Activated T-helper 17 cell treated with anti-CD3 and anti-CD28 coated beads, Interleukin-2, amount 50 U/mL, for 72 hours (primary cell): ENCODE data around the gene TYR. TPM values are rescaled to one million over a fixed set of nuclear protein-coding genes. Genes with fewer than 3 reads are reported as not detected.
"Not testable (repeated sequence)": the region's sequence is repeated elsewhere in the genome, so short reads cannot be mapped to it uniquely, and the experiment has no call there.

Experiments used
- ATAC-seq: fragments of 150-1000 bp; cut with Tn5 transposase; replicated peaks from 2 replicates; pipeline ENCODE4 v1.10.0; 2021; ENCODE audit warnings: mild to moderate bottlenecking, moderate library complexity
- H3K27ac Mint-ChIP-seq: one replicate; pipeline ENCODE4 v1.8.0; 2022; ENCODE audit warnings: mixed read lengths
- H3K27me3 Mint-ChIP-seq: one replicate; pipeline ENCODE4 v1.8.0; 2022; ENCODE audit warnings: mixed read lengths
- H3K36me3 Mint-ChIP-seq: one replicate; pipeline ENCODE4 v1.8.0; 2022; ENCODE audit warnings: low read depth, mild to moderate bottlenecking, mixed read lengths
- H3K4me1 Mint-ChIP-seq: one replicate; pipeline ENCODE4 v1.8.0; 2022; ENCODE audit warnings: mixed read lengths
- H3K4me3 Mint-ChIP-seq: one replicate; pipeline ENCODE4 v1.8.0; 2022; ENCODE audit warnings: mild to moderate bottlenecking, mixed read lengths
- H3K9me3 Mint-ChIP-seq: one replicate; pipeline ENCODE4 v1.8.0; 2022; ENCODE audit warnings: mixed read lengths
- total RNA-seq, 2 donors: library from RNA; stranded (reverse); gene quantifications; one replicate each; pipeline ENCODE4 v1.2.3, GENCODE V29; 2022

TYR gene
- total RNA-seq, 2 donors from 2014 or later, result not detected

GRCh38 chr11:89205378-89205777 lies 27.7 kb downstream of the TYR start:
- Mint-ChIP-seq H3K27me3 (no peaks in the 10 kb centered on the region), H3K4me1 (no peaks in the 10 kb centered on the region), H3K4me3 (no peak overlapping the region), H3K36me3 (no peaks in the 10 kb centered on the region), H3K27ac (no peak overlapping the region), H3K9me3 (peaks cover 8% of the 10 kb centered on the region)
- no peak for ATAC-seq

- no peaks in the 10 kb centered on the region for H3K27me3 Mint-ChIP-seq
- no peaks in the 10 kb centered on the region for H3K9me3 Mint-ChIP-seq
- no peaks in the 10 kb centered on the region for H3K36me3 Mint-ChIP-seq
- H3K27ac Mint-ChIP-seq, result no peak overlapping the region
- H3K4me1 Mint-ChIP-seq, result no peaks in the 10 kb centered on the region
- ATAC-seq, result no peak
- no peak overlapping the region for H3K4me3 Mint-ChIP-seq
These were observed 43.1 kb downstream of the TYR start for GRCh38 chr11:89220684-89221339.

- peaks cover 3% of the 10 kb centered on the region for H3K9me3 Mint-ChIP-seq
- H3K36me3 Mint-ChIP-seq, result no peaks in the 10 kb centered on the region
- no peaks in the 10 kb centered on the region for H3K27me3 Mint-ChIP-seq
- ATAC-seq, result no peak
- no peak overlapping the region for H3K4me3 Mint-ChIP-seq
- H3K4me1 Mint-ChIP-seq, result no peaks in the 10 kb centered on the region
- H3K27ac Mint-ChIP-seq, result no peak overlapping the region
These were observed 57.4 kb downstream of the TYR start for GRCh38 chr11:89235083-89235482.

- ATAC-seq, result no peak
- Mint-ChIP-seq H3K9me3 (no peaks in the 10 kb centered on the region), H3K4me1 (no peaks in the 10 kb centered on the region), H3K36me3 (no peaks in the 10 kb centered on the region), H3K27me3 (no peaks in the 10 kb centered on the region), H3K27ac (no peak overlapping the region), H3K4me3 (no peak overlapping the region)
These were observed 58.3 kb downstream of the TYR start for GRCh38 chr11:89235976-89236375.

- not testable (repeated sequence) for H3K4me1 Mint-ChIP-seq
These were observed 69.3 kb downstream of the TYR start for GRCh38 chr11:89247007-89247406.

GRCh38 chr11:89249196-89249595 lies 71.5 kb downstream of the TYR start:
- no peaks in the 10 kb centered on the region for H3K36me3 Mint-ChIP-seq
- H3K9me3 Mint-ChIP-seq, result no peaks in the 10 kb centered on the region
- no peak overlapping the region for H3K27ac Mint-ChIP-seq
- no peaks in the 10 kb centered on the region for H3K27me3 Mint-ChIP-seq
- no peak for ATAC-seq
- no peaks in the 10 kb centered on the region for H3K4me1 Mint-ChIP-seq
- no peak overlapping the region for H3K4me3 Mint-ChIP-seq

More at GRCh38 chr11:89247007-89247406, 69.3 kb downstream of the TYR start:
- H3K9me3 Mint-ChIP-seq, H3K27me3 Mint-ChIP-seq, H3K4me3 Mint-ChIP-seq, H3K27ac Mint-ChIP-seq, H3K36me3 Mint-ChIP-seq, ATAC-seq: not testable (repeated sequence)

GRCh38 chr11:89261483-89261882 lies 83.8 kb downstream of the TYR start:
- not testable (repeated sequence) for H3K9me3 Mint-ChIP-seq, H3K4me3 Mint-ChIP-seq, ATAC-seq, H3K36me3 Mint-ChIP-seq, H3K4me1 Mint-ChIP-seq, H3K27ac Mint-ChIP-seq, H3K27me3 Mint-ChIP-seq

GRCh38 chr11:89267660-89268302 lies 90.1 kb downstream of the TYR start:
- no peak overlapping the region for H3K4me3 Mint-ChIP-seq
- ATAC-seq, result no peak
- no peaks in the 10 kb centered on the region for H3K36me3 Mint-ChIP-seq
- peaks cover 3% of the 10 kb centered on the region for H3K9me3 Mint-ChIP-seq
- no peaks in the 10 kb centered on the region for H3K4me1 Mint-ChIP-seq
- H3K27ac Mint-ChIP-seq, result no peak overlapping the region
- H3K27me3 Mint-ChIP-seq, result no peaks in the 10 kb centered on the region

- H3K36me3 Mint-ChIP-seq, H3K4me3 Mint-ChIP-seq, H3K27ac Mint-ChIP-seq, H3K27me3 Mint-ChIP-seq, H3K4me1 Mint-ChIP-seq, H3K9me3 Mint-ChIP-seq, ATAC-seq: not testable (repeated sequence)
These were observed 94.9 kb downstream of the TYR start for GRCh38 chr11:89272540-89273088.

GRCh38 chr11:89273220-89273619 lies 95.5 kb downstream of the TYR start:
- not testable (repeated sequence) for H3K27ac Mint-ChIP-seq, H3K36me3 Mint-ChIP-seq, H3K27me3 Mint-ChIP-seq, H3K4me1 Mint-ChIP-seq, H3K4me3 Mint-ChIP-seq, H3K9me3 Mint-ChIP-seq
- peak; percentile 46 for ATAC-seq

- Mint-ChIP-seq H3K4me1 (no peaks in the 10 kb centered on the region), H3K27me3 (no peaks in the 10 kb centered on the region), H3K36me3 (no peaks in the 10 kb centered on the region), H3K27ac (no peak overlapping the region), H3K9me3 (peaks cover 5% of the 10 kb centered on the region), H3K4me3 (no peak overlapping the region)
- ATAC-seq, result no peak
These were observed 98.3 kb downstream of the TYR start for GRCh38 chr11:89275966-89276365.

- no peaks in the 10 kb centered on the region for H3K27me3 Mint-ChIP-seq
- no peak overlapping the region for H3K27ac Mint-ChIP-seq
- no peaks in the 10 kb centered on the region for H3K4me1 Mint-ChIP-seq
- ATAC-seq, result no peak
- H3K36me3 Mint-ChIP-seq, result no peaks in the 10 kb centered on the region
- no peak overlapping the region for H3K4me3 Mint-ChIP-seq
- peaks cover 9% of the 10 kb centered on the region for H3K9me3 Mint-ChIP-seq
These were observed 101.5 kb downstream of the TYR start for GRCh38 chr11:89279176-89279575.

- H3K27ac Mint-ChIP-seq, H3K4me3 Mint-ChIP-seq: not testable (repeated sequence)
These were observed 103.5 kb downstream of the TYR start for GRCh38 chr11:89281032-89281677.

GRCh38 chr11:89286601-89287000 lies 108.9 kb downstream of the TYR start:
- H3K4me3 Mint-ChIP-seq, H3K27ac Mint-ChIP-seq, H3K36me3 Mint-ChIP-seq, ATAC-seq, H3K9me3 Mint-ChIP-seq, H3K4me1 Mint-ChIP-seq, H3K27me3 Mint-ChIP-seq: not testable (repeated sequence)

More at GRCh38 chr11:89281032-89281677, 103.5 kb downstream of the TYR start:
- H3K27me3 Mint-ChIP-seq, H3K36me3 Mint-ChIP-seq, ATAC-seq, H3K4me1 Mint-ChIP-seq, H3K9me3 Mint-ChIP-seq: not testable (repeated sequence)

GRCh38 chr11:89288004-89288403 lies 110.3 kb downstream of the TYR start:
- not testable (repeated sequence) for H3K4me3 Mint-ChIP-seq, H3K36me3 Mint-ChIP-seq, H3K4me1 Mint-ChIP-seq, ATAC-seq, H3K9me3 Mint-ChIP-seq, H3K27me3 Mint-ChIP-seq, H3K27ac Mint-ChIP-seq
